Spleen (tissue), 11 donors: ENCODE measurements around the gene FURIN. TPM values are rescaled to one million over a fixed set of nuclear protein-coding genes. Genes with fewer than 3 reads are reported as not detected.

Experiments
- DNase-seq: peaks from one replicate; pipeline ENCODE4 v3.0.0-alpha.2; 2020
- H3K27ac ChIP-seq, 8 donors: fragments of 200-600 bp; sonication (generic) in 7 of 8; 1 replicate in 4 of 8; 2 replicates in 4 of 8; pipeline versions ENCODE4 v1.5.0 to v1.8.0; 2016 to 2021; ENCODE audit warnings: inconsistent platforms in 4 of 8, mild to moderate bottlenecking in 4 of 8, moderate library complexity in 1 of 8
- H3K27me3 ChIP-seq, 7 donors: fragments of 200-600 bp; sonication (generic) in 6 of 7; replicated peaks in 1 of 7; 1 replicate in 4 of 7; 2 replicates in 3 of 7; pipeline versions ENCODE4 v1.5.0 to v1.8.0; 2016 to 2021; ENCODE audit warnings: inconsistent platforms in 3 of 7, mild to moderate bottlenecking in 1 of 7
- H3K36me3 ChIP-seq, 6 donors: fragments of 200-600 bp; sonication (generic) in 5 of 6; 1 replicate in 4 of 6; 2 replicates in 2 of 6; pipeline versions ENCODE4 v1.5.0 to v1.8.0; 2016 to 2021; ENCODE audit warnings: inconsistent platforms in 2 of 6
- H3K4me1 ChIP-seq, 6 donors: fragments of 200-600 bp; sonication (generic) in 5 of 6; 1 replicate in 3 of 6; 2 replicates in 3 of 6; pipeline versions ENCODE4 v1.5.0 to v1.8.0; 2016 to 2021; ENCODE audit warnings: inconsistent platforms in 3 of 6
- H3K4me3 ChIP-seq, 8 donors: fragments of 200-600 bp; sonication (generic) in 7 of 8; 1 replicate in 4 of 8; 2 replicates in 4 of 8; pipeline versions ENCODE4 v1.5.0 to v1.8.0; 2016 to 2021; ENCODE audit warnings: inconsistent platforms in 4 of 8, mild to moderate bottlenecking in 4 of 8, moderate library complexity in 2 of 8
- H3K9me3 ChIP-seq, 8 donors: fragments of 200-600 bp; sonication (generic) in 7 of 8; 1 replicate in 4 of 8; 2 replicates in 4 of 8; pipeline versions ENCODE4 v1.5.0 to v1.8.0; 2016 to 2021; ENCODE audit warnings: inconsistent platforms in 4 of 8
- CTCF ChIP-seq, 11 experiments: fragments of 200-600 bp in 7 of 11; fragments of 450-650 bp in 4 of 11; sonication (generic) in 4 of 11; IDR thresholded peaks in 8 of 11; conservative IDR thresholded peaks in 3 of 11; 1 replicate in 7 of 11; 2 replicates in 4 of 11; pipeline versions ENCODE4 v1.4.0 to v1.8.0; 2016 to 2021; ENCODE audit warnings: antibody characterized with exemption in 11 of 11, inconsistent platforms in 4 of 11, mild to moderate bottlenecking in 1 of 11
- POLR2A ChIP-seq, 3 donors: fragments of 450-650 bp; IDR thresholded peaks; one replicate each; pipeline ENCODE4 v1.5.1; 2017; ENCODE audit warnings: antibody characterized with exemption in 3 of 3, mild to moderate bottlenecking in 1 of 3
- POLR2AphosphoS5 ChIP-seq, 3 donors: sonication (generic); formaldehyde crosslinking; IDR thresholded peaks; one replicate each; pipeline ENCODE4 v1.5.1; 2017; ENCODE audit warnings: antibody characterized with exemption in 3 of 3
- WGBS, 5 donors: extraction: QIAGEN DNeasy Blood & Tissue Kit in 3 of 5; methylation state at CpG; one replicate each; pipeline versions ENCODE4 v1.1.5 to v1.1.7; 2013 to 2018; 5-methylcytosine and 5-hydroxymethylcytosine counted together
- intact Hi-C: fragments of 100-400 bp; cut with DNase I; formaldehyde crosslinking; loops from one replicate; pipeline ENCODE4 v1.15.0; 2023; ENCODE audit warnings: low total_unique reads
- polyA plus RNA-seq, 3 donors: library from polyadenylated mRNA; stranded (reverse); fragments of 200-250 nt; gene quantifications; one replicate each; pipeline ENCODE4 v1.2.1, GENCODE V29; 2013
- total RNA-seq, 7 donors: library from RNA; depleted of rRNA in 3 of 7; stranded (reverse); fragments of >200 nt in 3 of 7; fragmentation: NEBNext Ultra II Directional in 4 of 7; extraction: Animal tissue kit (Norgen Biotek cat#: 25700) in 4 of 7; gene quantifications; one replicate each; pipeline versions ENCODE4 v1.1.0 to v1.2.1, GENCODE V29; 2016 to 2021
- donor health status: healthy with polysubstance abuse.
- donor health status: DM: no; HTN: no; CAD: no; lungs with moderate emphysema.
- donor health status: DM: no; HTN: no; CAD: no.
- donor health status: Bipolar disorder and iron deficiency.
- donor health status: healthy.
- donor health status: DM: no; HTN: no; CAD: no.
- donor health status: DM: yes; HTN: yes; CAD: no.

FURIN gene
- total and polyA plus RNA-seq, 10 donors = 10.0 to 139 (median 79.0) TPM

- Histone ChIP-seq H3K4me3 (no peak overlapping the region), H3K9me3 (no peaks in the 10 kb centered on the region), H3K4me1 (peaks cover 14 to 63% (median 44%) of the 10 kb centered on the region in 6 donors), H3K27ac (peak overlapping the region in 2 of 8 donors; percentile 28 to 29), H3K27me3 (no peaks in the 10 kb centered on the region), H3K36me3 (no peaks in the 10 kb centered on the region)
- 73 to 83% (median 78%) methylated on average over 5 of the region's 5 CpGs for WGBS, 5 donors
- no peak for DNase-seq
- intact Hi-C loops = no loop called here
- TF ChIP-seq POLR2A (IDR thresholded peaks at IDR 0.05) = no peak
- no peak for TF ChIP-seq POLR2AphosphoS5 (IDR thresholded peaks at IDR 0.05)
- no peak for TF ChIP-seq CTCF (IDR thresholded peaks at IDR 0.05 in 8 of 11, conservative IDR thresholded peaks at IDR 0.05 in 3 of 11)
Observed at GRCh38 chr15:90851940-90852339, 16.4 kb upstream of the FURIN start.

DNA sequence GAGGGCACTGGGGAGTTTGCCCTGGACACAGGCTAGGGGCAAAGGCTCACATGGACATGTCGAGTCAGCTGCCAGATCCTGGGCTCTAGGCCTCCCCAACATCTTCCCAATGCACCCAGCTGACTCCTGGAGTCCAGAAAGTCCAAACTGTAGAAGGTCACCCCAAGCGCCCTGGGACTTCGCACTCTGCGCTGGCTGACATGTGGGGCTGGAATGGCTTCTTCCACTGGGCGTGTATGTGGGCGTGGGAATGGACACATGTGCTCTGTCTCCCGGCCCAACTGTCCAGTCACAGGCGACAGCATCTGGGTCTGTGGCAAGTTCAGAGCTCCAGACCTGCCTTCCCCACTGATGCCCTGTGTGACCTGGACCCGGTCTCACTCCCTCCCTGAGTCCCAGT, 13.2 kb upstream of the FURIN start:
- intact Hi-C loops = no loop called here
- Histone ChIP-seq H3K4me1 (peaks cover 14 to 88% (median 59%) of the 10 kb centered on the region in 6 donors), H3K36me3 (no peaks in the 10 kb centered on the region), H3K9me3 (no peaks in the 10 kb centered on the region), H3K4me3 (no peak overlapping the region), H3K27ac (no peak overlapping the region), H3K27me3 (no peaks in the 10 kb centered on the region)
- TF ChIP-seq POLR2A (IDR thresholded peaks at IDR 0.05) (no peak), POLR2AphosphoS5 (IDR thresholded peaks at IDR 0.05) (no peak), CTCF (IDR thresholded peaks at IDR 0.05 in 8 of 11, conservative IDR thresholded peaks at IDR 0.05 in 3 of 11) (no peak)
- DNase-seq = no peak
- 83 to 100% (median 94%) methylated on average over 3 to 9 of the region's 9 CpGs for WGBS, 5 donors

- WGBS, 5 donors = 94 to 98% (median 95%) methylated on average over 8 of the region's 8 CpGs
- no peaks in the 10 kb centered on the region for H3K9me3 ChIP-seq
- no peak overlapping the region for H3K4me3 ChIP-seq
- H3K4me1 ChIP-seq = peaks cover 8 to 89% (median 53%) of the 10 kb centered on the region in 6 donors
- TF ChIP-seq CTCF (IDR thresholded peaks at IDR 0.05 in 8 of 11, conservative IDR thresholded peaks at IDR 0.05 in 3 of 11) (no peak), POLR2AphosphoS5 (IDR thresholded peaks at IDR 0.05) (no peak), POLR2A (IDR thresholded peaks at IDR 0.05) (no peak)
- intact Hi-C loops = no loop called here
- no peaks in the 10 kb centered on the region for H3K27me3 ChIP-seq
- H3K36me3 ChIP-seq = no peaks in the 10 kb centered on the region
- H3K27ac ChIP-seq = peak overlapping the region in 3 of 8 donors; percentile 41 to 70 (median 45)
- DNase-seq = no peak
Observed at GRCh38 chr15:90857337-90857736, 11.1 kb upstream of the FURIN start.

DNA sequence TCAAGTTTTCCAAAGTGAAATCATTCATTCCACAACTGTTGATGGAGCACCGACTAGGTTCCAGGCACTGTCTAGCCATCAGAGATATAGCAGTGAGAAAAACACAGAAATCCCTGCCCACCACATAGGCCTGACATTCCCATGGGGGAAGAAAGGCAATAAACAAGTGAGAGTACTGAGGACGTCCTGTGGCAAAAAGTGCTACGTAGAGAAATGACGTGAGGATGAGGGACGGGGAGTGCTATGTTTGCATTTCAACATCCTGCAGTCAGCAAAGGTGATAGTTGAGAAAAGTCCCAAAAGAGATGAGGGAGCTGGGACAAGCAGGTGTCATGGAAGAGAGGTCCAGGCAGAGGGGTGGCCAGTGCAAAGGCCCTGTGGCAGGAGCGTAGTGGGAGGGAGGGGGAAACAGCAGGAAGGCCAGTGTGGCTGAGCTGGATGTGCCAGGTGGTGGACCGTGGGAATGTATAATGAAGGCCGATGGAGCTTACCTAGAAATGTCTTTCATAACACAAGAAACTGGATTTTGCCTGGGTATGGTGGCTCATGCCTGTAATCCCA, 10.4 kb upstream of the FURIN start:
- WGBS, 5 donors = 80 to 92% (median 88%) methylated on average over 8 of the region's 8 CpGs
- Histone ChIP-seq H3K27ac (peak overlapping the region in 1 of 8 donors; percentile 1), H3K36me3 (no peaks in the 10 kb centered on the region), H3K4me1 (peaks cover 5 to 89% (median 47%) of the 10 kb centered on the region in 6 donors), H3K4me3 (no peak overlapping the region), H3K27me3 (no peaks in the 10 kb centered on the region), H3K9me3 (no peaks in the 10 kb centered on the region)
- no peak for DNase-seq
- no peak for TF ChIP-seq POLR2AphosphoS5 (IDR thresholded peaks at IDR 0.05)
- TF ChIP-seq POLR2A (IDR thresholded peaks at IDR 0.05) = no peak
- no peak for TF ChIP-seq CTCF (IDR thresholded peaks at IDR 0.05 in 8 of 11, conservative IDR thresholded peaks at IDR 0.05 in 3 of 11)
- intact Hi-C loops = no loop called here
